GM10266 (cell line): ENCODE data around the gene CD2.

ENCODE experiments used
- DNase-seq: peaks from one replicate; pipeline ENCODE4 v3.0.0; 2012; ENCODE audit errors: extremely low spot score
- CTCF ChIP-seq: IDR thresholded peaks from 2 replicates; pipeline ENCODE4 v1.5.1; 2012; ENCODE audit warnings: mild to moderate bottlenecking, low read depth; ENCODE audit not compliant: control insufficient read depth, insufficient read depth; ENCODE audit errors: missing control alignments

The CD2 gene

GRCh38 chr1:116760996-116761665 lies 6.9 kb downstream of the CD2 start:
- TF ChIP-seq CTCF = no peak
- DNase-seq = no peak

- no peak for DNase-seq
- TF ChIP-seq CTCF = no peak
These were observed 8.1 kb downstream of the CD2 start for GRCh38 chr1:116762281-116762680.

DNA sequence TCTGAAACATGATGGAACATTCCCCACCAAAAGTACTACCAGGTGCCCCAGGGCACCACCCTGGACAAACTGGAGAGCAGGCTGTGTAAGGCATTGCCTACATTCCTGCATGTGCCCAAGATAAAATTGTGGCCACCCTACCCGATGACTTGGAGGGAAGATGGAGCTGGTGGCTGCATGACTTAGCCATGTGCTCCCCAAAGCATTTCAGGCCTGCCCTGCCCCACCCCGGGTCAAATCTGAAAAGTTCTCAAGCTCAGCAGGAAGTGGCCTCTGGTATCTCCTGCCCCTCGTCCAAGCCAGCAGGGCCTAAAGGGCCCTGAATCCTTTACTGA lies 8.5 kb downstream of the CD2 start:
- TF ChIP-seq CTCF = no peak
- no peak for DNase-seq

DNA sequence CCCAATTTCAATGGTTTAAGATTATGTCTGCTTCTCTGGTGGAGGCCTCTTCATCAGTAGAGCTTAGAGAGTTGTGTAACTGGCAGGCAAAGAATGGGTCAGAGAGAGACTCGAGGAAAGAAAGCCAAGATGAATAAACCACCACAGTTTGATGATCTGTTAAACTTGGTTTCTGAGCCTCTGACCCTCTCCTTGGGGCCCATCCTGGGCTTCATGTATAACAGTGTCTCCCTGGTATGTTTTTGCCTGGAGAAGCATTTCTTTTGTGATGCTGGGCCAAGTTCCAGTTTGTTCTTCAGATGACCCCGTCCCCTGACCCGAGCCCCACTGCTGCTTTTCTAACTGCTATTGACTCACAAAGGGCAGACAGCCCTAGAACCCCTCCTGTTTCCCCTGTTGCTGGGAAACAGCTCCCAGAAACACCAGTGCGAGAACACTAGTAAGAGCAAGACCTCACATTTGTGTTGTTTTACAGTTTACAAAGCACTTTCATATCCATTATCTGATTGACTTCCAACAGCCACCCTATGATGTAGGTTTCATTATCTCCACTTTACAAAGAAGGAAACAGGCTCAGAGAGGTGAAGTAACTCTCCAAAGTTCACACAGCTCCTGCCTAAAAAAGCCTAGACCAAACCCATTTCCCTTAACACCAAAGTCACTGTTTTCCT lies 9.0 kb downstream of the CD2 start:
- TF ChIP-seq CTCF = no peak
- no peak for DNase-seq

DNA sequence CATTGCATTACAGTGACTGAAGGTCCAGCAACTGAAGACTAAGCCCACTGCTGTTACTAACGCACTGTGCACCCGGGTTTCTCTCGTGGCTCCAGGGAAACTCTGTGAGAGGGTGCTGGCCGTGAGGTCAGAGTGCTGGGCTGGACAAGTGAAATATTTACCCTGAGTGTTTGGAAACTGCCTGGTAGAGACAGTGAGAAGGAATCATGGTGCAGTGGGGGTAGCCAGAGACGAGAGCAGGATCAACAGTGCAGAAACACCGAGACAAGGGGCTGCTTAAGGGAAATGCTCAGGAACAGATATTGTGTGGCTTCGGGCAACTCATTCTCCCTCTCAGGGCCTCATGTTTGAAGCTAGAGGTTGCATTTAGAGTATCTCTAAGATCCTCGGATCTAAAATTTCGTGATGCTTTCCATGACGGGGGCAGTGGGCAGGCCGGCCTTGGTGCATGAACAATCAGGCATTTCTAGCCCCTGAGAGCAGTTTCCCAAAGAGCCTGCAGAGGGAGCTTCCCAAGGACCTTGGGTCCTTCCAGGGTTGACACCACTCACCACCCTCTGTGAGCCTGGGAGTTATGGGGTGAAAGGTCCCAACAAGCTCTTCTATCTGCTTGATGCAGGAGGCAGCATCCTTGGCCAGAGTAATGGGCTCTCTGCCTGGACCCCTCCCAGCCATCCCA lies 9.7 kb downstream of the CD2 start:
- no peak for DNase-seq

DNA sequence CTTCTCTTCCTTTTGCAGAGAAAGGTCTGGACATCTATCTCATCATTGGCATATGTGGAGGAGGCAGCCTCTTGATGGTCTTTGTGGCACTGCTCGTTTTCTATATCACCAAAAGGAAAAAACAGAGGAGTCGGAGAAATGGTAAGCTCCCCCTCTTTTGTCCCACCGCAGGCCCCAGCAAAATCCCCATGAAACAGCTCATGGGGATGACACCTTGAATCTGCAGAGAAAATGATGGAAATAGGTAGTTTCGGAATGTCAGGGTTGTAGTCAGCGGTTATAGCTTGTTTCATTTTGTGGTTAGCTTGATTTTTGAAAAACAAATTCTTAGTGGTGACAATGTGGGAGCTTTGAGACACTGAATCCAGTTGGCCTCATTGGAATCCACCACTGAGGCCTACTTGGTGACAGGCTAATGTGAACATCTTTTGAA lies 10.3 kb downstream of the CD2 start:
- DNase-seq = no peak
- no peak for TF ChIP-seq CTCF

More for the DNA sequence above, 9.7 kb downstream of the CD2 start:
- peak; percentile 21 for TF ChIP-seq CTCF
